Subcutaneous preadipocyte (primary cell): ENCODE results near the gene RERE. TPM values are rescaled to one million over a fixed set of nuclear protein-coding genes. Genes with fewer than 3 reads are reported as not detected.

Source experiments
- small RNA-seq: library from RNA; depleted of rRNA; stranded (forward); fragments of <200 nt; gene quantifications from one replicate; pipeline ENCODE3, GENCODE V24; 2012
- total RNA-seq: library from RNA; depleted of rRNA; stranded (reverse); fragments of >200 nt; gene quantifications from 2 replicates; pipeline ENCODE4 v1.2.3, GENCODE V29; 2012

Gene RERE
- total RNA-seq: 27.6 and 32.1 TPM in 2 replicates

GRCh38 chr1:8817412-8818324, at the start of gene RERE:
Gene RERE, minus strand, starts transcription at chr1:8817640.

GRCh38 chr1:8317647-8318381, 499.6 kb downstream of the RERE start, which contains the start of gene SLC45A1:
Gene SLC45A1, plus strand, starts transcription at chr1:8318114. Its CDS starts 6,216 bp downstream, at chr1:8324330.

Small RNA genes lying within 50 kb of the gene (small RNA-seq; reads per million reads assigned to genes)
- gene MIR6728 (not detected), gene RF00019 (not detected), gene RF00599 (not detected)

Other genes with a start within 250 kb of the RERE start
- 2,623 and 2,640 TPM in 2 replicates for gene ENO1, start 61.0 kb upstream of the RERE start, total RNA-seq
- not detected in 2 replicates for gene CA6, start 128.2 kb upstream of the RERE start, total RNA-seq
- not detected in 2 replicates for gene SLC2A7, start 208.8 kb upstream of the RERE start, total RNA-seq